A673 (cell line): Measurements from ENCODE around the gene ECE1. TPM values are rescaled to one million over a fixed set of nuclear protein-coding genes. Genes with fewer than 3 reads are reported as not detected.

Source experiments
- BruUV-seq: library from RNA; stranded (reverse); fragments of 400-500 nt; replicated peaks from 2 replicates; lab custom pipeline; 2021; lab: Mats Ljungman, UMichigan
- CTCF ChIA-PET: fragments of 300-600 bp; sonication (Branson Sonifier 250); formaldehyde crosslinking; loops from one replicate; lab custom pipeline; 2022; ENCODE audit warnings: antibody characterized with exemption; lab: Charles Lee
- POLR2A ChIA-PET: fragments of 300-600 bp; sonication (Branson Sonifier 250); formaldehyde crosslinking; loops from one replicate; lab custom pipeline; 2022; ENCODE audit warnings: antibody characterized with exemption; ENCODE audit not compliant: low non-redundant PET; lab: Charles Lee
- DNase-seq: peaks from one replicate; pipeline ENCODE4 v3.0.0-alpha.2; 2015; ENCODE audit warnings: low spot score
- H3K27ac ChIP-seq: fragments of 200-600 bp; sonication (generic); 2 replicates; pipeline ENCODE4 v1.5.1; 2016; ENCODE audit warnings: mixed run types, low read depth, mild to moderate bottlenecking, mixed read lengths, antibody characterized with exemption, low read length; ENCODE audit not compliant: poor library complexity, severe bottlenecking
- H3K27me3 ChIP-seq: fragments of 200-600 bp; sonication (generic); replicated peaks from 2 replicates; pipeline ENCODE4 v1.6.1; 2017; ENCODE audit warnings: mixed run types, low read depth, mild to moderate bottlenecking, mixed read lengths, antibody characterized with exemption, low read length; ENCODE audit not compliant: insufficient read depth, poor library complexity
- H3K36me3 ChIP-seq: fragments of 200-600 bp; sonication (generic); 2 replicates; pipeline ENCODE4 v1.6.1; 2016; ENCODE audit warnings: mixed run types, mild to moderate bottlenecking, mixed read lengths, antibody characterized with exemption, low read length; ENCODE audit not compliant: insufficient read depth, poor library complexity, severe bottlenecking
- H3K4me1 ChIP-seq: fragments of 200-600 bp; sonication (generic); 2 replicates; pipeline ENCODE4 v1.6.1; 2017; ENCODE audit warnings: mixed run types, mild to moderate bottlenecking, mixed read lengths, antibody characterized with exemption, low read length; ENCODE audit not compliant: insufficient read depth, poor library complexity, severe bottlenecking
- H3K4me3 ChIP-seq: fragments of 200-600 bp; sonication (generic); 2 replicates; pipeline ENCODE4 v1.5.1; 2016; ENCODE audit warnings: low read depth, mixed run types, mild to moderate bottlenecking, mixed read lengths, low read length; ENCODE audit not compliant: poor library complexity, severe bottlenecking
- H3K9me3 ChIP-seq: fragments of 200-600 bp; sonication (generic); 2 replicates; pipeline ENCODE4 v1.6.1; 2016; ENCODE audit warnings: mixed run types, low read depth, mild to moderate bottlenecking, mixed read lengths, antibody characterized with exemption, low read length; ENCODE audit not compliant: poor library complexity, severe bottlenecking
- CTCF ChIP-seq: fragments of 300-800, 200-600 bp; sonication (generic); conservative IDR thresholded peaks from 2 replicates; pipeline ENCODE4 v1.5.1; 2017; ENCODE audit warnings: low read depth, mild to moderate bottlenecking, antibody characterized with exemption, low read length, moderate library complexity, mixed read lengths
- EZH2 ChIP-seq: fragments of 200-600 bp; sonication (generic); IDR thresholded peaks from 2 replicates; pipeline ENCODE4 v1.6.1; 2017; ENCODE audit warnings: borderline replicate concordance, low read depth, mild to moderate bottlenecking, mixed read lengths, antibody characterized with exemption, low read length; ENCODE audit not compliant: poor library complexity, severe bottlenecking
- intact Hi-C: fragments of 100-400 bp; cut with micrococcal nuclease; formaldehyde crosslinking; loops from one replicate; pipeline ENCODE4 v1.10.0; 2022; ENCODE audit not compliant: unreplicated experiment
- total RNA-seq: library from RNA; stranded (reverse); gene quantifications from 2 replicates; pipeline ENCODE4 v1.2.3, GENCODE V29; 2021

Gene ECE1
- total RNA-seq, 1 experiment from 2014 or later: 31.5 TPM

GRCh38 chr1:21317690-21318043 is 27.4 kb upstream of the ECE1 start:
- Histone ChIP-seq H3K27me3 (no peaks in the 10 kb centered on the region), H3K4me1 (peaks cover 32% of the 10 kb centered on the region), H3K36me3 (no peaks in the 10 kb centered on the region), H3K9me3 (no peaks in the 10 kb centered on the region), H3K4me3 (no peak overlapping the region), H3K27ac (no peak overlapping the region)
- DNase-seq: no peak
- no peak for TF ChIP-seq EZH2
- TF ChIP-seq CTCF: no peak
- CTCF ChIA-PET: no interaction called here
- POLR2A ChIA-PET: no interaction called here
- intact Hi-C loops: no loop called here
- BruUV-seq: no TSS peak

- CTCF ChIA-PET: no interaction called here
- DNase-seq: no peak
- no TSS peak for BruUV-seq
- Histone ChIP-seq H3K27me3 (no peaks in the 10 kb centered on the region), H3K36me3 (no peaks in the 10 kb centered on the region), H3K9me3 (no peaks in the 10 kb centered on the region), H3K27ac (no peak overlapping the region), H3K4me3 (no peak overlapping the region), H3K4me1 (peaks cover 30% of the 10 kb centered on the region)
- POLR2A ChIA-PET: no interaction called here
- intact Hi-C loops: no loop called here
- no peak for TF ChIP-seq EZH2
- no peak for TF ChIP-seq CTCF
These were observed 26.9 kb upstream of the ECE1 start for GRCh38 chr1:21317035-21317689.

GRCh38 chr1:21314743-21315396 is 24.6 kb upstream of the ECE1 start:
- no TSS peak for BruUV-seq
- ChIA-PET POLR2A (interaction anchor here (0.6 kb wide), 1 partner anchor 9 kb away, joined by 9 read pairs; no protein-coding TSS in a partner anchor), CTCF (no interaction called here)
- no peak for TF ChIP-seq CTCF
- no peak for TF ChIP-seq EZH2
- no peak overlapping the region for H3K4me3 ChIP-seq
- H3K9me3 ChIP-seq: no peaks in the 10 kb centered on the region
- no peaks in the 10 kb centered on the region for H3K36me3 ChIP-seq
- DNase-seq: no peak
- intact Hi-C loops: no loop called here
- peaks cover 34% of the 10 kb centered on the region for H3K4me1 ChIP-seq
- no peak overlapping the region for H3K27ac ChIP-seq
- H3K27me3 ChIP-seq: no peaks in the 10 kb centered on the region
